ENCODE measurements around the gene COX6B2. TPM values are rescaled to one million over a fixed set of nuclear protein-coding genes. Genes with fewer than 3 reads are reported as not detected.
"Not testable (repeated sequence)": the region's sequence is repeated elsewhere in the genome, so short reads cannot be mapped to it uniquely, and the experiment has no call there.

The COX6B2 gene
- total and polyA plus RNA-seq, 4 donors = 0.69 to 4.8 (median 3.3) TPM

- no peak overlapping the region for H3K27ac ChIP-seq (ENCODE audit: low read depth, low read length)
- 35% methylated on average over 9 of the region's 9 CpGs for WGBS (ENCODE audit: insufficient coverage)
- peak in 2 of 6 donors; percentile 70 to 80 for DNase-seq (ENCODE audit: low read depth in 4 of 6, low spot score in 6 of 6)
- no peaks in the 10 kb centered on the region for H3K27me3 ChIP-seq (ENCODE audit: control insufficient read depth, insufficient read depth, low read length)
- no peaks in the 10 kb centered on the region for H3K9me3 ChIP-seq (ENCODE audit: control insufficient read depth, insufficient read depth, low read length)
- H3K4me3 ChIP-seq (ENCODE audit: low read depth, low read length) = no peak overlapping the region
- H3K4me1 ChIP-seq (ENCODE audit: control insufficient read depth, insufficient read depth, low read length) = peaks cover 63% of the 10 kb centered on the region
- H3K36me3 ChIP-seq (ENCODE audit: control insufficient read depth, insufficient read depth, low read length) = peaks cover 76% of the 10 kb centered on the region
Observed at GRCh38 chr19:55344444-55344843, 10.1 kb downstream of the COX6B2 start.

DNA sequence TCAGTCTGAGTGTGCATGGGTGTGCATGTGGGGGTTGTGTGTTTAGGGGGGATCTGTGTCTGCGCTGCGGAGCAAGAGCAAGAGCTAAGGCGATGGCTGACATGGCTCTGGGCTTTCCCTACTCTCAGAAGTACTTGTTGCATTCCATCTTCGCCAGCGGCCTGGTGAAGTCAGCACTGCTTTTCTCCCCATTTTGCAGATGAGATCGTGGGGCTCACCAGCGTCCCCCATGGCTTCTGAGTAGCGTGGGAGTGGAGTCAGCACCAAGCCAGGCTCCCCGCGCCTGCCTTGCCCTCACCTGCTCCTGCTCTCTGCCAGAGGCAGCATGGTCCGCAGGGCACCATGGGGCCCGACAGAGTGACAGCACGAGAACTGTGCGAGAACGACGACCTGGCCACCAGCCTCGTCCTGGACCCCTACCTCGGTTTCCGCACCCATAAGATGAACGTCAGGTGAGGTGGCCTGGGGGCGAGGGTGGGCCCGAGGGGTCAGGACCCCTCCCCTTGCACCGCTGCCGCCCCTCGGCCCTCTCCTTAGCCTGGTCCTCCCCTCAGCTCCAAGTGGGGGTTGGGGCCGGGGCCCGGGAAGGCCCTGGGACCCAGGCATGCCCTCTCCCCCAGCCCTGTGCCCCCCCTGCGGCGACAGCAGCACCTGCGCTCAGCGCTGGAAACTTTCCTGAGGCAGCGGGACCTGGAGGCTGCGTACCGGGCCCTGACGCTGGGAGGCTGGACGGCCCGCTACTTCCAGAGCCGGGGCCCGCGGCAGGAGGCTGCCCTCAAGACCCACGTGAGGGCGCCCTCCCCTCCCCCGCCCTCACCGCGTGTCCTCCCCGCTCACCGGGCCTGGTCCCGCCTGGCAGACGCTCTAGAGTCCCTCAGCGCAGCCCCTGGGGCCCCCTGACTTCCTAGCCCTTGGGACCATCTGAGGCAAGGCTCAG lies 12.7 kb downstream of the COX6B2 start:
- Histone ChIP-seq H3K9me3 (ENCODE audit: control insufficient read depth, insufficient read depth, low read length) (no peaks in the 10 kb centered on the region), H3K4me3 (ENCODE audit: low read depth, low read length) (no peak overlapping the region), H3K4me1 (ENCODE audit: control insufficient read depth, insufficient read depth, low read length) (peaks cover 63% of the 10 kb centered on the region), H3K27me3 (ENCODE audit: control insufficient read depth, insufficient read depth, low read length) (no peaks in the 10 kb centered on the region), H3K36me3 (ENCODE audit: control insufficient read depth, insufficient read depth, low read length) (peaks cover 53% of the 10 kb centered on the region), H3K27ac (ENCODE audit: low read depth, low read length) (no peak overlapping the region)
- no peak for DNase-seq (ENCODE audit: low read depth in 4 of 6, low spot score in 6 of 6)
- WGBS (ENCODE audit: insufficient coverage) = 78% methylated on average over 43 of the region's 50 CpGs

GRCh38 chr19:55341171-55341588 lies 13.3 kb downstream of the COX6B2 start:
- Histone ChIP-seq H3K27ac (ENCODE audit: low read depth, low read length) (peak overlapping the region; percentile 86), H3K4me1 (ENCODE audit: control insufficient read depth, insufficient read depth, low read length) (peaks cover 63% of the 10 kb centered on the region), H3K27me3 (ENCODE audit: control insufficient read depth, insufficient read depth, low read length) (no peaks in the 10 kb centered on the region), H3K4me3 (ENCODE audit: low read depth, low read length) (peak overlapping the region; percentile 68), H3K9me3 (ENCODE audit: control insufficient read depth, insufficient read depth, low read length) (no peaks in the 10 kb centered on the region), H3K36me3 (ENCODE audit: control insufficient read depth, insufficient read depth, low read length) (peaks cover 46% of the 10 kb centered on the region)
- 0% methylated on average over 1 of the region's 15 CpGs for WGBS (ENCODE audit: insufficient coverage)
- DNase-seq (ENCODE audit: low read depth in 4 of 6, low spot score in 6 of 6) = peak in 2 of 6 donors; percentile 82 to 84

GRCh38 chr19:55340784-55341147 lies 13.8 kb downstream of the COX6B2 start:
- Histone ChIP-seq H3K27ac (ENCODE audit: low read depth, low read length) (peak overlapping the region; percentile 86), H3K36me3 (ENCODE audit: control insufficient read depth, insufficient read depth, low read length) (peaks cover 42% of the 10 kb centered on the region), H3K4me1 (ENCODE audit: control insufficient read depth, insufficient read depth, low read length) (peaks cover 61% of the 10 kb centered on the region), H3K9me3 (ENCODE audit: control insufficient read depth, insufficient read depth, low read length) (no peaks in the 10 kb centered on the region), H3K4me3 (ENCODE audit: low read depth, low read length) (peak overlapping the region; percentile 68), H3K27me3 (ENCODE audit: control insufficient read depth, insufficient read depth, low read length) (no peaks in the 10 kb centered on the region)
- WGBS (ENCODE audit: insufficient coverage) = 0% methylated on average over 11 of the region's 24 CpGs
- peak in 2 of 6 donors; percentile 56 to 73 for DNase-seq (ENCODE audit: low read depth in 4 of 6, low spot score in 6 of 6)

DNA sequence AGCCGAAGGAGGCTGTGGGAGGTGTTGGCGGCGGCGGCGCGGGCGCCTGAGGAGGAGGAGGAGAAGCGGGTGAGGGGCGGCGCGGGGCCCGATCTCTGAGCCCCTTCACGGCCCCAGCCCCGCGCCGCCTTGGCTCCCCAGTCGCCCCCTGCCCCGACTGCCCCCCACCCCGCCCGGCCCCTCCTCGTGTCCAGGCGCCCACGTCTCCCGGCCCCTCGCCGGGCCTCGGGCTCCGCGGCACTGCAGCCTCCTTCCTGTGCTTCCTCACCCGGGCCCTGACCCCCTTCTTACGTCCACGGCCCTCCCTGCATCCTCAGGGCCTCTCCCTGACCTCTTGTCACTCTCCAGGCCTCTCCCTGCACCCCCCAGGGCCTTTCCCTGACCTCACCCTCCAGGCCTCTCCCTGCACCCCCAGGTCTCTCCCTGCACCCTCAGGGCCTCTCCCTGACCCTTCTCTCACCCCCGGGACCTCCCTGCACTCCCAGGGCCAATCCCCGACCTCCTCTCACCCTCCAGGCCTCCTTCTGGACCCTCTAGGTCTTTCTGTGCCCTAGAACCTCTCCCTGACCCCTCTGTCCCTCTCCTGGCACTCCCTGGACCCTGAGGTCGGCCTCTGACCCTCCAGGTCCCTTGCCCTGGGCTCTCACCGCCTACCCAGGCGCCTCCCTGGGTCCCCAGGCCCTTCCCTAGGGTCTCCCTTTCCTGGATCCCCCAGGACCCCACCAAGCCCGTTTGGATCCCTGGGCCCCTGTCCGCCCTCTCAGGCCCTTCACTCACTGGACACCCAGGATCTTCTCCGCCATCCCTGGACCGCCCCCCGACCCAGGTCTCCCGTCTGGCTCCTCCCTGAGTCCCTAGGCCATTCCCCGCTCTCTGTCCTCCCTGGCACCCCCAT lies 14.4 kb downstream of the COX6B2 start:
- Histone ChIP-seq H3K27me3 (ENCODE audit: control insufficient read depth, insufficient read depth, low read length) (no peaks in the 10 kb centered on the region), H3K36me3 (ENCODE audit: control insufficient read depth, insufficient read depth, low read length) (peaks cover 36% of the 10 kb centered on the region), H3K4me3 (ENCODE audit: low read depth, low read length) (peak overlapping the region; percentile 68), H3K27ac (ENCODE audit: low read depth, low read length) (peak overlapping the region; percentile 86), H3K4me1 (ENCODE audit: control insufficient read depth, insufficient read depth, low read length) (peaks cover 55% of the 10 kb centered on the region), H3K9me3 (ENCODE audit: control insufficient read depth, insufficient read depth, low read length) (no peaks in the 10 kb centered on the region)
- DNase-seq (ENCODE audit: low read depth in 4 of 6, low spot score in 6 of 6) = no peak
- under 1% methylated on average over 33 of the region's 44 CpGs for WGBS (ENCODE audit: insufficient coverage)

DNA sequence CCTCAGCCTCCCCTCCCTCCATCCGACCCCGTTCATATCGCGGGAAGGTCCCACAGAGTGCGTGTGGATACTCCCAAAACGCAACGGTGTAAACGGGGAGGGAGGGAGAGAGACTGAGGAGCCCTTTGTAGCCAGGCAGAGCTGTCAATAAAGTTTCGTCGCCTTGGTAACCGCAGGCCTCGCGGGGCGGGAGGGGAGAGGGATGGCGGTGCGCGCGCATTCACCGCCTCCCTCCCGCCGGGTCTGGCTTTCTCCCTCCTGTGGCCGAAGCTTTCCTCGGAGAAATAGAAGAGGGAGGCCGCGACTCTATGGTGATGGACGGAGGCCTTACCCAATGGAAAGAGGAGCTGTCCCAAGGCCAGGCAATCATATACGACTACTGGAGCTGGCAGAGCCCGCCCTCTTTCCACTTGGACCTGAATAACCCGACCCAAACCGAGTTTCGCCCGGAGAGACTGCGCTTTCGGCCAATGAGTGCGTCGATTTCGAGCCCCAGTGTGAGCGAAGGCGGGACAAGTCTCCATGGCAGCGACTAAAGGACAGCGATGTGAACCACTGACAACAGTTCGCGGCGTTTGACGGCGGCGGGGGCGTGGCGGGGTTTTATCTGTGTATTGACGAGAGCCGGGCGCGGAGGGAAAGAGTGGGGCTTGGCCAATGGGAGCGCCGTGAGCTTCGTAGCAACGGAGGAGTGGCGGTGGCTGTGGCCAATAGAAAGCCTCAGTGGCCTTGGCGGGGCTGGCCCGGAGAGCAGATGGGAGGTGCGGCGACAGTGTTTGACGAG lies 15.2 kb downstream of the COX6B2 start, which contains the start of gene KMT5C:
KMT5C (plus strand) TSS at position 772 of the 784 bp plus-strand sequence. CDS start 2,061 bp downstream, outside the sequence.
- Histone ChIP-seq H3K27me3 (ENCODE audit: control insufficient read depth, insufficient read depth, low read length) (no peaks in the 10 kb centered on the region), H3K27ac (ENCODE audit: low read depth, low read length) (peak within 1 kb of the TSS; percentile 97), H3K9me3 (ENCODE audit: control insufficient read depth, insufficient read depth, low read length) (no peaks in the 10 kb centered on the region), H3K4me1 (ENCODE audit: control insufficient read depth, insufficient read depth, low read length) (peaks cover 47% of the 10 kb centered on the region), H3K36me3 (ENCODE audit: control insufficient read depth, insufficient read depth, low read length) (peaks cover 28% of the 10 kb centered on the region), H3K4me3 (ENCODE audit: low read depth, low read length) (peak within 1 kb of the TSS; percentile 68)
- DNase-seq (ENCODE audit: low read depth in 4 of 6, low spot score in 6 of 6) = peak; percentile 100
- WGBS (ENCODE audit: insufficient coverage) = under 1% methylated on average over 58 of the region's 63 CpGs

- Histone ChIP-seq H3K4me3 (ENCODE audit: low read depth, low read length) (no peak overlapping the region), H3K4me1 (ENCODE audit: control insufficient read depth, insufficient read depth, low read length) (peaks cover 23% of the 10 kb centered on the region), H3K27ac (ENCODE audit: low read depth, low read length) (no peak overlapping the region), H3K27me3 (ENCODE audit: control insufficient read depth, insufficient read depth, low read length) (no peaks in the 10 kb centered on the region), H3K9me3 (ENCODE audit: control insufficient read depth, insufficient read depth, low read length) (no peaks in the 10 kb centered on the region), H3K36me3 (ENCODE audit: control insufficient read depth, insufficient read depth, low read length) (no peaks in the 10 kb centered on the region)
- WGBS (ENCODE audit: insufficient coverage) = no CpG with 5 or more reads among the region's 7 CpGs
- no peak for DNase-seq (ENCODE audit: low read depth in 4 of 6, low spot score in 6 of 6)
Observed at GRCh38 chr19:55336101-55336500, 18.4 kb downstream of the COX6B2 start.

DNA sequence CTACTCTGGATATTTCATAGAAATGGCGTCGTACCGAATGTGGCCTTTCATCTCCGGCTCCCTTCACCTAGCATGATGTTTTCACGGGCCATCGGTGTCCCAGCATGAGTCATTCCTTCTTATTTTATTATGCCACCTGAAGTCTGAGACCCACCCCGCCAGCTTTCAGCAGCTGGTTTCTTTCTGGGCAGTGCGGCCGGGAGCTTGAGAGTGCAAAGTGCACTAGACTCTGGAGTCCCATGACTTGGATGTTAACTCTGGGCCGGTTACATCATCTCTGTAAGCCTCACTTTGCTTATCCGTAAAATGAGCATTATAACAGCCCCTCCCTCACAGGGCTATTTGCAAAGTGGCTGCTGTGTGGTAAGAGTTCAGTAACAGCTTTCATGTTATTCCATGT lies 20.6 kb downstream of the COX6B2 start:
- no peak overlapping the region for H3K27ac ChIP-seq (ENCODE audit: low read depth, low read length)
- no peaks in the 10 kb centered on the region for H3K36me3 ChIP-seq (ENCODE audit: control insufficient read depth, insufficient read depth, low read length)
- no peaks in the 10 kb centered on the region for H3K27me3 ChIP-seq (ENCODE audit: control insufficient read depth, insufficient read depth, low read length)
- no peak for DNase-seq (ENCODE audit: low read depth in 4 of 6, low spot score in 6 of 6)
- no peaks in the 10 kb centered on the region for H3K9me3 ChIP-seq (ENCODE audit: control insufficient read depth, insufficient read depth, low read length)
- H3K4me1 ChIP-seq (ENCODE audit: control insufficient read depth, insufficient read depth, low read length) = peaks cover 9% of the 10 kb centered on the region
- 79% methylated on average over 9 of the region's 11 CpGs for WGBS (ENCODE audit: insufficient coverage)
- H3K4me3 ChIP-seq (ENCODE audit: low read depth, low read length) = no peak overlapping the region

- H3K4me1 ChIP-seq (ENCODE audit: control insufficient read depth, insufficient read depth, low read length); H3K4me3 ChIP-seq (ENCODE audit: low read depth, low read length); H3K27ac ChIP-seq (ENCODE audit: low read depth, low read length); DNase-seq (ENCODE audit: low read depth in 4 of 6, low spot score in 6 of 6); H3K9me3 ChIP-seq (ENCODE audit: control insufficient read depth, insufficient read depth, low read length); H3K36me3 ChIP-seq (ENCODE audit: control insufficient read depth, insufficient read depth, low read length); H3K27me3 ChIP-seq (ENCODE audit: control insufficient read depth, insufficient read depth, low read length): not testable (repeated sequence)
- 78% methylated on average over 1 of the region's 6 CpGs for WGBS (ENCODE audit: insufficient coverage)
Observed at GRCh38 chr19:55329791-55330190, 24.7 kb downstream of the COX6B2 start.
